Uterus (tissue), 4 donors: Measurements from ENCODE around the gene BCL11B. TPM values are rescaled to one million over a fixed set of nuclear protein-coding genes. Genes with fewer than 3 reads are reported as not detected.

Experiments
- DNase-seq, 2 donors: peaks; one replicate each; pipeline ENCODE4 v3.0.0-alpha.2; 2019 to 2020
- H3K27ac ChIP-seq, 2 donors: fragments of 200-600 bp; sonication (generic); 1 replicate in 1 of 2; 2 replicates in 1 of 2; pipeline ENCODE4 v1.5.1; 2016 to 2018
- H3K27me3 ChIP-seq, 2 donors: fragments of 200-600 bp; sonication (generic); one replicate each; pipeline ENCODE4 v1.5.1; 2018 to 2019; ENCODE audit warnings: control low read depth in 1 of 2
- H3K36me3 ChIP-seq, 2 donors: fragments of 200-600 bp; sonication (generic); one replicate each; pipeline ENCODE4 v1.5.1; 2019; ENCODE audit warnings: control low read depth in 1 of 2
- H3K4me1 ChIP-seq, 2 donors: fragments of 200-600 bp; sonication (generic); one replicate each; pipeline ENCODE4 v1.5.1; 2018 to 2019; ENCODE audit warnings: control low read depth in 1 of 2
- H3K4me3 ChIP-seq, 2 donors: fragments of 200-600 bp; sonication (generic); 1 replicate in 1 of 2; 2 replicates in 1 of 2; pipeline ENCODE4 v1.5.1; 2018 to 2019; ENCODE audit warnings: mild to moderate bottlenecking in 1 of 2
- H3K9me3 ChIP-seq, 2 donors: fragments of 200-600 bp; sonication (generic); one replicate each; pipeline ENCODE4 v1.5.1; 2019; ENCODE audit warnings: control low read depth in 1 of 2
- POLR2A ChIP-seq, 2 donors: fragments of 450-650 bp; IDR thresholded peaks; one replicate each; pipeline ENCODE4 v1.6.1; 2016; ENCODE audit warnings: antibody characterized with exemption in 2 of 2, mild to moderate bottlenecking in 1 of 2, moderate library complexity in 1 of 2
- intact Hi-C: fragments of 100-400 bp; cut with DNase I; formaldehyde crosslinking; loops from one replicate; pipeline ENCODE4 v1.15.1; 2023; ENCODE audit warnings: low total_unique reads
- total RNA-seq, 4 donors: library from RNA; depleted of rRNA in 3 of 4; stranded (reverse); fragments of >200 nt in 3 of 4; gene quantifications; one replicate each; pipeline versions ENCODE4 v1.1.0 to v1.2.4, GENCODE V29; 2014 to 2023
- TF ChIP-seq, protein P1 (sequence below), 4 experiments: fragments of 200-600 bp in 2 of 4; fragments of 450-650 bp in 2 of 4; sonication (generic) in 2 of 4; IDR thresholded peaks; one replicate each; pipeline ENCODE4 v1.5.1; 2016 to 2019; ENCODE audit warnings: antibody characterized with exemption in 4 of 4, mild to moderate bottlenecking in 2 of 4, moderate library complexity in 1 of 4
- donor health status: DM: yes; HTN: yes; CAD: no.

BCL11B gene
- total RNA-seq, 4 donors from 2014 or later, result 0.29 to 0.55 (median 0.46) TPM; not detected in 1

GRCh38 chr14:99280066-99280731 is 8.2 kb upstream of the BCL11B start:
- H3K4me1 ChIP-seq, result no peaks in the 10 kb centered on the region
- H3K4me3 ChIP-seq, result no peak overlapping the region
- H3K36me3 ChIP-seq, result no peaks in the 10 kb centered on the region
- no peaks in the 10 kb centered on the region for H3K9me3 ChIP-seq
- DNase-seq, result no peak
- intact Hi-C loops, result no loop called here
- H3K27ac ChIP-seq, result no peak overlapping the region
- TF ChIP-seq POLR2A (IDR thresholded peaks at IDR 0.05), result no peak
- TF ChIP-seq, protein P1, sequence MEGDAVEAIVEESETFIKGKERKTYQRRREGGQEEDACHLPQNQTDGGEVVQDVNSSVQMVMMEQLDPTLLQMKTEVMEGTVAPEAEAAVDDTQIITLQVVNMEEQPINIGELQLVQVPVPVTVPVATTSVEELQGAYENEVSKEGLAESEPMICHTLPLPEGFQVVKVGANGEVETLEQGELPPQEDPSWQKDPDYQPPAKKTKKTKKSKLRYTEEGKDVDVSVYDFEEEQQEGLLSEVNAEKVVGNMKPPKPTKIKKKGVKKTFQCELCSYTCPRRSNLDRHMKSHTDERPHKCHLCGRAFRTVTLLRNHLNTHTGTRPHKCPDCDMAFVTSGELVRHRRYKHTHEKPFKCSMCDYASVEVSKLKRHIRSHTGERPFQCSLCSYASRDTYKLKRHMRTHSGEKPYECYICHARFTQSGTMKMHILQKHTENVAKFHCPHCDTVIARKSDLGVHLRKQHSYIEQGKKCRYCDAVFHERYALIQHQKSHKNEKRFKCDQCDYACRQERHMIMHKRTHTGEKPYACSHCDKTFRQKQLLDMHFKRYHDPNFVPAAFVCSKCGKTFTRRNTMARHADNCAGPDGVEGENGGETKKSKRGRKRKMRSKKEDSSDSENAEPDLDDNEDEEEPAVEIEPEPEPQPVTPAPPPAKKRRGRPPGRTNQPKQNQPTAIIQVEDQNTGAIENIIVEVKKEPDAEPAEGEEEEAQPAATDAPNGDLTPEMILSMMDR (IDR thresholded peaks at IDR 0.05), result no peak
- no peaks in the 10 kb centered on the region for H3K27me3 ChIP-seq

DNA sequence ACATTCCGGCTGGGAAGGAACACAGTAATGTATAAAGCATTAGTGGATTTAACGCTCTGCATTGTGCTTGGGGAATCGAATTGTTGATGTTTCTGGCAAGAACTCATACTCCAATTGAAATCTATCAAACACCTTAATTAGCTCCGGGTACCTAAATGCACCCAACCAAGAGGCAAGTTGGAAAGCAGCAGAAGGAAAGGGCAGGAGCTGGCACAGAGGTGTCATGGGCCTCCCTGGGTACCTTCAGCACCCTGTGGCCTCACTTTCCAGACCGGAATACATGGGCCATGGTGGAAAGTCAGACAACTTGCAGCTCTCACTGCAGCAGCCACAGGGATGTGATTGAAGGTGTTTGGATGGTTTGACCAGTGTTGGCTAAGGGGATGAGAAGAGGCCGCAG is 6.8 kb upstream of the BCL11B start:
- no peaks in the 10 kb centered on the region for H3K27me3 ChIP-seq
- no peaks in the 10 kb centered on the region for H3K36me3 ChIP-seq
- intact Hi-C loops, result no loop called here
- no peak overlapping the region for H3K27ac ChIP-seq
- TF ChIP-seq, protein P1 (IDR thresholded peaks at IDR 0.05), result no peak
- TF ChIP-seq POLR2A (IDR thresholded peaks at IDR 0.05), result no peak
- H3K4me3 ChIP-seq, result no peak overlapping the region
- DNase-seq, result no peak
- peaks cover 0 to 8% of the 10 kb centered on the region in 2 donors for H3K4me1 ChIP-seq
- H3K9me3 ChIP-seq, result no peaks in the 10 kb centered on the region

- no peak overlapping the region for H3K4me3 ChIP-seq
- H3K27me3 ChIP-seq, result no peaks in the 10 kb centered on the region
- H3K36me3 ChIP-seq, result no peaks in the 10 kb centered on the region
- H3K27ac ChIP-seq, result no peak overlapping the region
- DNase-seq, result no peak
- no peaks in the 10 kb centered on the region for H3K9me3 ChIP-seq
- peaks cover 0 to 17% of the 10 kb centered on the region in 2 donors for H3K4me1 ChIP-seq
- intact Hi-C loops, result no loop called here
- no peak for TF ChIP-seq POLR2A (IDR thresholded peaks at IDR 0.05)
- TF ChIP-seq, protein P1 (IDR thresholded peaks at IDR 0.05), result no peak
Measured at GRCh38 chr14:99277530-99277929, 5.5 kb upstream of the BCL11B start.

- H3K36me3 ChIP-seq, result no peaks in the 10 kb centered on the region
- peaks cover 3 to 28% of the 10 kb centered on the region in 2 donors for H3K4me1 ChIP-seq
- no peak for TF ChIP-seq POLR2A (IDR thresholded peaks at IDR 0.05)
- TF ChIP-seq, protein P1 (IDR thresholded peaks at IDR 0.05), result no peak
- no peak overlapping the region for H3K27ac ChIP-seq
- H3K9me3 ChIP-seq, result no peaks in the 10 kb centered on the region
- H3K4me3 ChIP-seq, result no peak overlapping the region
- intact Hi-C loops, result no loop called here
- peaks cover 4 to 6% of the 10 kb centered on the region in 2 donors for H3K27me3 ChIP-seq
- DNase-seq, result no peak
Measured at GRCh38 chr14:99276482-99276881, 4.5 kb upstream of the BCL11B start.

- DNase-seq, result no peak
- H3K9me3 ChIP-seq, result no peaks in the 10 kb centered on the region
- H3K4me1 ChIP-seq, result peaks cover 3 to 36% of the 10 kb centered on the region in 2 donors
- no peak overlapping the region for H3K4me3 ChIP-seq
- H3K27me3 ChIP-seq, result peaks cover 7 to 13% of the 10 kb centered on the region in 2 donors
- no peaks in the 10 kb centered on the region for H3K36me3 ChIP-seq
- TF ChIP-seq, protein P1 (IDR thresholded peaks at IDR 0.05), result no peak
- no peak for TF ChIP-seq POLR2A (IDR thresholded peaks at IDR 0.05)
- no peak overlapping the region for H3K27ac ChIP-seq
- intact Hi-C loops, result no loop called here
Measured at GRCh38 chr14:99275222-99275584, 3.2 kb upstream of the BCL11B start.
